HG03064 (cell line): ENCODE measurements around the gene IL2RA.
"Not testable (repeated sequence)": the region's sequence is repeated elsewhere in the genome, so short reads cannot be mapped to it uniquely, and the experiment has no call there.

ENCODE experiments used
- ATAC-seq: cut with Tn5 transposase; IDR thresholded peaks from one replicate; pipeline ENCODE4 v1.9.1; 2021; ENCODE audit warnings: low read depth; ENCODE audit not compliant: unreplicated experiment

IL2RA gene

DNA sequence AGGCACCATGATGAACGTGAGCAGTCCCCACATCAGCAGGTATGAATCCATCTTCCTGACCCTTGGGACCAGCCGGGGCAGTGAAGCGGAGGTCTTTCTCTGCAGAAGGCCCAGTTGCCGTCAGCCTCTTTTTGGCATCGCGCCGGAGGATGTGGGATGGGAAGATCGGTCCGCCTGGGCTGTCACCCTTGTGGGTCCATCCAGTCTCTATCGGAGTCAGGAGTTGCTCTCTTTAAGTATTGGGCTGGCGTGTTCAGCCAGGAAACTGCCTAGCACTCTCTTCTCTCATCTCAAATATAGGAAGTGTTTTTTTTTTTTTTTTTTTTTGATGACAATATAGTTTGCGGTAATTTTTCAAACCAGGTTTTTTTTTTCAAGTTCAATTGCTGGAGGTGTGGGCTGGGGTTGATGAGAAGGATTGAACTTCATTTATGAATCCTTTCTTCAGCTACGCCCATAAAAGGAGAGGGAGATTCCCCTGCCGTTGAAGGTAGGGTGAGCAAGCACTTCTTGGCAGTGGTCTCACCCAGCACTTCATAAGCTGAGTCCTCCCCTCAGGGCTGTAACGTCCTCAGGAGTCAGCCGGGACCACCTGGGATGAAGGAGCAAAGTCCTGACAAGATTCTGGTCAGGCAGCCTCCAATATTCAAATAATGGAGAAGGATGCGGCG, at the start of gene IL2RA:
Gene IL2RA, minus strand, starts transcription at position 267 of the 671 bp plus-strand sequence. Its CDS starts 216 bp downstream, at position 51.
- ATAC-seq: no peak

DNA sequence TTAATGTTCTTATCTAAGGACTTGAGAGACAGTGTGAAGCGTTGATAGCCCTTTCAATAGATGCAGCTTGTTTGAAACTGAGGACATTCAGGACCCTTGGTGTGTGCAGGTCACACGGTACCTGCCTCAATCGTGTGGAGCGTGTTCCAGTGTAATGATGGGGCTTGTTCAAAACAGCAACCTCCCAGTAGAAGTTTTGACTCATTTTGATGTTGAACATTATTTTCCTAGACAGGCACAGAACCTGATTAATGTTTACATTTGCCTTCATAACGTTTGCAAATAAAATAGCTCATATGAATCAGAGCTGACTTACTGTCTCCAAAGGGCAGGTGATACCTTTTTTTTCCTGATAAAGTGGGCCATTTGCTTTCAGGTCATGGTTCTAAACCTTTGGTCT, 48.0 kb upstream of the IL2RA start:
- no peak for ATAC-seq

- no peak for ATAC-seq
These were observed 47.2 kb upstream of the IL2RA start for GRCh38 chr10:6109444-6109775.

DNA sequence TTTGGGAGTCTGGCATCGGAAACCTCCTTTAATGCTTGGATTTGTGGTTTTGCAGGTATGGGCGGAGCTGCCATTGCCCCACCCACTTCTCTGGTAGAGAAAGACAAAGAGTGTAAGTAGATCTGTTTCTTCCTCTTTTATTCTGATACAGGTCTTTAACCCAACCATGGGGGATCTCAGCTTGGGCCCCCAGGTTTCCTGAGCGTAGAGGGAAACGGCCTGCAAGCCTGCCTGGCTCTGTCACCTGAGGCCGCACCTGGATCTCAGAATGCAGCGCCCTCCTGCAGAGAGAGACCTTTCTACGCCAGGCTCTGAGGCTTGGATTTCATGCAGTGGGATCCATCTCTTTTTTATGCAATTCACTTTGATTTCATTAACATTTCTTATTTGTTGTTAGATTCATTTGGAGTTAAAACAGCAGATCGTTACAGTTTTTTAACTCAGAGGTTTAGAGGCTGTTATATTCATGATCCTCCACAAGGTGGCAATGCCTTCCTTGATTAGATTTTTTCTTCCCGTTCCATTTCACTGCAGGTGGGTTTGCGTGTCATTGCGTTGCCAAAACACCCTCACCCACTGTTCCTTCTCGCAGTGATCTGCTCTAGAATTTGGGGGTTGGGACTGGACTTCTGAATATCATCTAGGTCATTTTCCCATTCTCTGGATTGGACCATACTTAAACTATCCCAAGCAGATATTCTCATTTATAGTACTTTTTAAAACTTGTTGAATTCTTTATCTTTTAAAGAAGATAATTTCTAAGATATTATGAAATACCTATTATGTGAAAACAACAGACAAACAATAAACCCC, 46.7 kb upstream of the IL2RA start:
- no peak for ATAC-seq

GRCh38 chr10:6108072-6108471, 45.9 kb upstream of the IL2RA start:
- no peak for ATAC-seq

- ATAC-seq: not testable (repeated sequence)
These were observed 45.4 kb upstream of the IL2RA start for GRCh38 chr10:6107616-6108015.

GRCh38 chr10:6103591-6103990, 41.4 kb upstream of the IL2RA start:
- no peak for ATAC-seq

GRCh38 chr10:6102128-6102527, 40.0 kb upstream of the IL2RA start:
- no peak for ATAC-seq

DNA sequence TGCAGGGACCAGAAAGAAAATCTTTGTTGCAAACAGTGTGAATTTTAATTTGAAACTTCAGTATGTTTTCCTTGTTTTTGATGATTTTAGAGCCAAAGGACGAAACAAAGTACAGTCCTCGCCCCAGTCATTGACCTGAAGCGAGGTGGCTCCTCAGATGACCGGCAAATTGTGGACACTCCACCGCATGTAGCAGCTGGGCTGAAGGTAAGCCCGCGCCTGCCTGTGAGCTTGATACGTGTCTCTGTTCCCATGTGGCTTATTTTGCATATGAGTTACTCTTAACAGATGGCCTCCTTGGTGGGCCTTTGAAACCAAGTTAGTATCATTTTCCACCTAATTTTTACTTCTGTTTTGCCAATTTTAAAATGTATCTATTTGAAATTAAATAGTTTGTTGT, 39.0 kb upstream of the IL2RA start:
- ATAC-seq: no peak

DNA sequence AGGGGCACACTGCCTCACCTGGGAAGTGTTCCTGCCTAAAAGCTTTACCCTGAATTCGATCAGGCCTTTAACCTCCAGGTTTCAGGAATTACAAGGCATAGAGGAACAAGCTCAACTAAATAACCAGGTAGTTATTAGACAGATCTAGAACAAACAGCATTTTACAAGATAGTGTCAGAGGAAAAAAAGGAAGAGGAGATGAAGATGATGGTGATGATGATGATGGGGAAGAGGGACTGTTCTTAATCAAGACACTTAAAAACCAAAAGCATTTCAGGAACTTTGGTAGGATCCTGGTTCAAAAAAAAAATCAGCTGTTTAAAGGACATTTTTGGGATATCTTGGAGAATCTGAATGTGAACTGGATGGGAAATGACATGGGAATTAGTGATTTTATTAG, 38.2 kb upstream of the IL2RA start:
- ATAC-seq: no peak

GRCh38 chr10:6098156-6098555, 36.0 kb upstream of the IL2RA start:
- no peak for ATAC-seq

DNA sequence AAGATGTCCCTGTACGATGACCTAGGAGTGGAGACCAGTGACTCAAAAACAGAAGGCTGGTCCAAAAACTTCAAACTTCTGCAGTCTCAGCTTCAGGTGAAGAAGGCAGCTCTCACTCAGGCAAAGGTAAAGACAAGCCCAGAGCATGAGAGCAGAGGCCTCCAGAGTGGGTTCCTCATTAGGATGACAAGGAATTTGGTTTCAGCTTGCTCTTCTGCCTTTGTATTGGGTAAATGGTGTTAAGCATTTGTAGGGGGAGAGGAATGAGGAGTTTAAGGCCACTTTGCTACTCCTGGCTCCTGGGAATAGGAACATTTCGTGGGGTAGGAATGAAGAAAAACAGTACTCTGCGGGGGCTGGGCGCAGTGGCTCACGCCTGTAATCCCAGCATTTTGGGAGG, 34.9 kb upstream of the IL2RA start:
- no peak for ATAC-seq

- ATAC-seq: no peak
These were observed 33.8 kb upstream of the IL2RA start for GRCh38 chr10:6095810-6096570.

DNA sequence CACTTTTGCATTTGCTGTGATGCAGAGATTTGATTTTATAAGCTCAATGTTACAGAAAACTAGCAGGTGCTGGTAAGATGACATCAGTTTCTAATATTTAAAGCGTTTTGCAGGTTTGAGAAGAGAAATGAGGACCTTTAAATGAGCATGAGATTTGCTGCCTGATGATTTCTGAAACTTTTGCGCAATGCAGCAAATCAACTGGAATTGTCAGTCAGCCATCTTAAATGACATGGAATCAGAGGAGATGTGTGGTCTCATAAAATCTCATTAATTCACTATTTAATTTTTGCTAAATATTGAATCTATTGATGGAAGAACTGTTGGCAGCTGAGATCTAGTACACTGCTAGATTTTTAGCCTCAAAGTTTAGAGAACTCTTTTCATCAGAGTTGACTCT, 30.6 kb upstream of the IL2RA start:
- ATAC-seq: no peak

DNA sequence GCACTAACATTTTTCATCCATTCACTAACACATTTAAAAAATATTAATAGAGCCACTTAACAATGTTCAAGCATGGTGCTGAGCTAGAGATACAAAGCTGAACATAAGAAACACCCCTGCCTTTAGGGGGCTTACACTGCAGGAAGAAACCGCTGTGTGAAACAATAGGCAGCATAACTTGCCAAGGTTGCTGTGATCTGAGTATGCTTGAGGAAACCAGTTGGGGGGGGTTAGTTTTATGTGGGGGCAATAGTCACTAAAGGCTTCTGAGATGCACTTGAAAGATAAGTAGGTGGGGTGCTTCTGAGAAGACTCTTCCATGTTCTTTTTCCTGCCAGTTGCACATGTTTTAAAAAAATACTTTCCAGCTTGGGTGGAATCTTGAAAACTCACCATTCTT, 29.5 kb upstream of the IL2RA start:
- ATAC-seq: no peak

DNA sequence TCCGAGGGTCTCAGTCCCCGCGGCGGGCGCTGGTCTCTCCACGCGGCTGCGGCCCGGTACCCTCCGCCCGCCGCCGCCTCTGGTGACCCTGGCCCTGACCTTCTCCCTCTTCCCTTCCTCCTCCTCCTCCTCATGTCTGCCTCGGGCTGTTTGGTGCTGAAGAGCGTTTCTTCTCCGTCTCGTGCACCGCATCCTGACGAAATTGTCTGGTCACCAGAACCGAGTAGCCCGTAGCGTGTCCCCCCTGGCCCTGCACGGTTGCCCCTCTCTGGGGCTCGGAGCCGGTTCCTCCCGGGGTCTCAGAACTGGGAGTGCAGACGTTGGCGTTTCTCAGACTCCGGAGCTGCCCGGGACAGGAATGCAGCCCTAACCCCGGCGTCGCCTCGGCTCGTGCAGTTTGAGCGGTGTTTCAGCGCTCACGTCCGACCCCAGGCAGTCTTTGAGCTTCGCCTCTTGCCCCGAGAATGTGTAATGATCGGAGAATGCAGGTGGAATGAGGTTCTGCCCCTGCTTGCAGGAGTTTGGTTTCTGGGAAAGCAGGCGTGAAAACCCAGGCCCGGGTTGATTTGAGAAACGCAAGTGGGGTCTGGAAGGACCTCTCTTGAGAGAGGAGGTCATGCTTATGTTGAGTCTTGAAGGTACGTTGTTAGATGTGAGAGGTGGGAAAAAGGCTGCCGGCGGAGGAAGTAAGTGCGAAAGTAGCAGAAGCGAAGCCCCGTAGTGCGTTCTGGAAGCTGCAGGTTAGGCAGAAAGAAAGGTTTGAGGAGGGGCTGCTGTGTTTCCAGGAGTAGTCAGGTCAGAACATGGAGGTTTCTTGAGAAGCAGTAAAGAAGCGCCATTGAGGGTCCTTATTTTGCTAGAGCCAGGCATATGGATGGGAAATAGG, 27.4 kb upstream of the IL2RA start:
- peak; percentile 34 for ATAC-seq

DNA sequence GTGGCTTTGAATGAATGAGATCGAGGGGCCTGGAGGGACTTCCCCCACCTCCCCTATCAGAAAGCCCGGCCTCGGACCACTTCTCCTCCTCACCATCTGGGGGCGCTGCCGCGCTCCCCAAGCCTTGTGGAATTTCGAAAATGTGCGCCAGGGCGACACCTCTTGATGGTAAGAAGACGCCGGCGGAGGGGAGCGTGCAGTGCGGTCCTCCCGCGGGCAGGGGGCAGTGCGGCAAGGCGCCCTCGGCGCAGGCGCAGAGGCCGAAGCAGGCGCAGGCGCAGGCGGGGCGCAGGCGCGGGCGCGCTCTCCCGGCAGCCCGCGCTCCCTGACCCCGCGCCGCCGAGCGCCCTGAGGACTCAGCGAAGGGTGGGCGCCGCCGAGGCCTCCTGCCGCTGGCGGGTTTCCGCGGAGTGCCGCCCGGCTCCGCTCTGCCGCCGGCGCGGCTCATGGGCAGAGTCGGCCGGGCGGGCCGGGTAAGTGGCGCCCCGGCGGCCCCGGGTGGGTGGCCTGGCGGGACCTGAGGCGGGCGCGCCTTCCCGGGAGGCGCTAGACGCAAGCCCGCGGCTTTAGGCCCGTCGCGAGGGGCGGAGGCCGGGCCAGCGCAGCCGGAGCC, 26.7 kb upstream of the IL2RA start, which contains the start of gene RBM17:
Gene RBM17, plus strand, starts transcription at position 314 of the 613 bp plus-strand sequence. CDS start 8,032 bp downstream, outside the sequence.
- peak; percentile 79 for ATAC-seq

GRCh38 chr10:6086375-6087233, 24.4 kb upstream of the IL2RA start:
- no peak for ATAC-seq
